Osteoblast (primary cell): ENCODE results near the gene DEPDC1. TPM values are rescaled to one million over a fixed set of nuclear protein-coding genes. Genes with fewer than 3 reads are reported as not detected.
A peak's percentile ranks its signal among the peaks of the same experiment; 100 is the strongest.

Experiments used
- DNase-seq: peaks from one replicate; pipeline ENCODE4 v3.0.0; 2011; ENCODE audit warnings: low spot score, mixed read lengths; ENCODE audit not compliant: insufficient read length; ENCODE audit errors: missing footprints
- H2AFZ ChIP-seq: 2 replicates; pipeline ENCODE4 v1.6.0; 2011; ENCODE audit warnings: mild to moderate bottlenecking, low read length
- H3K27ac ChIP-seq: 2 replicates; pipeline ENCODE4 v1.5.1; 2011; ENCODE audit warnings: mild to moderate bottlenecking, low read depth, low read length, moderate library complexity
- H3K27me3 ChIP-seq: 2 replicates; pipeline ENCODE4 v1.6.0; 2012; ENCODE audit warnings: mild to moderate bottlenecking, control low read depth, inconsistent platforms, low read length, moderate library complexity; ENCODE audit not compliant: insufficient read depth
- H3K36me3 ChIP-seq: 2 replicates; pipeline ENCODE4 v1.5.1; 2011; ENCODE audit warnings: mild to moderate bottlenecking, low read length, control low read depth, moderate library complexity; ENCODE audit not compliant: insufficient read depth
- H3K4me1 ChIP-seq: 2 replicates; pipeline ENCODE4 v1.5.1; 2011; ENCODE audit warnings: mild to moderate bottlenecking, low read length, control low read depth, moderate library complexity; ENCODE audit not compliant: insufficient read depth
- H3K4me2 ChIP-seq: 2 replicates; pipeline ENCODE4 v1.6.0; 2011; ENCODE audit warnings: mild to moderate bottlenecking, low read length; ENCODE audit not compliant: insufficient read depth
- H3K4me3 ChIP-seq: fragments of 200-600 bp; sonication (generic); 3 replicates; pipeline ENCODE4 v1.5.1; 2012; ENCODE audit warnings: mild to moderate bottlenecking, low read length, inconsistent platforms; ENCODE audit not compliant: insufficient read depth
- H3K79me2 ChIP-seq: 2 replicates; pipeline ENCODE4 v1.6.0; 2012; ENCODE audit warnings: mild to moderate bottlenecking, low read length, control low read depth, inconsistent platforms; ENCODE audit not compliant: insufficient read depth
- H3K9me3 ChIP-seq: 2 replicates; pipeline ENCODE4 v1.5.1; 2011; ENCODE audit warnings: low read depth, low read length, control low read depth
- H4K20me1 ChIP-seq: 2 replicates; pipeline ENCODE4 v1.6.0; 2012; ENCODE audit warnings: mild to moderate bottlenecking, low read length, control low read depth; ENCODE audit not compliant: insufficient read depth
- total RNA-seq: library from RNA; depleted of rRNA; stranded (reverse); fragments of >200 nt; gene quantifications from 2 replicates; pipeline ENCODE4 v1.2.3, GENCODE V29; 2012
- TF ChIP-seq, protein P1 (sequence below): IDR thresholded peaks from 2 replicates; pipeline ENCODE4 v1.5.1; 2011; ENCODE audit warnings: mild to moderate bottlenecking, low read depth, low read length, moderate library complexity; ENCODE audit errors: extremely low read depth

DEPDC1 gene
- total RNA-seq, 1 donor: 1.4 TPM

GRCh38 chr1:68490046-68490651, 6.7 kb downstream of the DEPDC1 start:
- Histone ChIP-seq H3K79me2 (peaks cover 34% of the 10 kb centered on the region), H2AFZ (peak overlapping the region; percentile 85)
- TF ChIP-seq, protein P1, sequence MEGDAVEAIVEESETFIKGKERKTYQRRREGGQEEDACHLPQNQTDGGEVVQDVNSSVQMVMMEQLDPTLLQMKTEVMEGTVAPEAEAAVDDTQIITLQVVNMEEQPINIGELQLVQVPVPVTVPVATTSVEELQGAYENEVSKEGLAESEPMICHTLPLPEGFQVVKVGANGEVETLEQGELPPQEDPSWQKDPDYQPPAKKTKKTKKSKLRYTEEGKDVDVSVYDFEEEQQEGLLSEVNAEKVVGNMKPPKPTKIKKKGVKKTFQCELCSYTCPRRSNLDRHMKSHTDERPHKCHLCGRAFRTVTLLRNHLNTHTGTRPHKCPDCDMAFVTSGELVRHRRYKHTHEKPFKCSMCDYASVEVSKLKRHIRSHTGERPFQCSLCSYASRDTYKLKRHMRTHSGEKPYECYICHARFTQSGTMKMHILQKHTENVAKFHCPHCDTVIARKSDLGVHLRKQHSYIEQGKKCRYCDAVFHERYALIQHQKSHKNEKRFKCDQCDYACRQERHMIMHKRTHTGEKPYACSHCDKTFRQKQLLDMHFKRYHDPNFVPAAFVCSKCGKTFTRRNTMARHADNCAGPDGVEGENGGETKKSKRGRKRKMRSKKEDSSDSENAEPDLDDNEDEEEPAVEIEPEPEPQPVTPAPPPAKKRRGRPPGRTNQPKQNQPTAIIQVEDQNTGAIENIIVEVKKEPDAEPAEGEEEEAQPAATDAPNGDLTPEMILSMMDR: no peak

GRCh38 chr1:68485431-68486022, 11.4 kb downstream of the DEPDC1 start:
- TF ChIP-seq, protein P1: peak; percentile 12
- Histone ChIP-seq H3K4me1 (no peaks in the 10 kb centered on the region), H3K4me3 (no peak overlapping the region), H4K20me1 (no peaks in the 10 kb centered on the region), H3K27ac (no peak overlapping the region), H2AFZ (peak overlapping the region; percentile 66), H3K36me3 (peaks cover 12% of the 10 kb centered on the region), H3K9me3 (no peaks in the 10 kb centered on the region), H3K4me2 (no peak overlapping the region), H3K27me3 (no peaks in the 10 kb centered on the region), H3K79me2 (peaks cover 5% of the 10 kb centered on the region)
- no peak for DNase-seq

More at GRCh38 chr1:68490046-68490651, 6.7 kb downstream of the DEPDC1 start:
- Histone ChIP-seq H3K36me3 (peaks cover 12% of the 10 kb centered on the region), H3K4me1 (peaks cover 3% of the 10 kb centered on the region), H3K4me3 (no peak overlapping the region), H3K4me2 (no peak overlapping the region), H3K27ac (no peak overlapping the region), H3K9me3 (no peaks in the 10 kb centered on the region), H4K20me1 (no peaks in the 10 kb centered on the region), H3K27me3 (no peaks in the 10 kb centered on the region)
- no peak for DNase-seq

DNA sequence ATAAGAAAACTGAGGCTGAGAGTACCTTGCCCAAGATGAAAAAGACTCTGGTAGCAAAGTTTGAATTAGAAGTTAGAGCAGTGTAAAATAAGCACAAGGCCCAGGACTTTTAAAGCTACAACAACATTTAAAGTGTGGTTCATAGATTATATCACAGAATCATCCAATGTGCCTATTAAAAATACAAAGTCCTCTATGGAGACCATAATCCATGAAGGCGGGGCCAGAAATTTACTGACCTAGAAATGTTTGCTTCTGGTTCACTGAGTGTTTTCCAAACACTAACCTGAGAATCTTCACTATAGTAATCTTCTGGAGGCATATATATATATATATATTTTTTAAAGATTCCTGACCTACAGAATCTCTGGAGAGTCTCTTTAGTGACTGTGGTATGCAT, 12.3 kb downstream of the DEPDC1 start:
- H3K4me1 ChIP-seq: no peaks in the 10 kb centered on the region
- H4K20me1 ChIP-seq: no peaks in the 10 kb centered on the region
- H3K79me2 ChIP-seq: no peaks in the 10 kb centered on the region
- peaks cover 10% of the 10 kb centered on the region for H3K36me3 ChIP-seq
- peak overlapping the region; percentile 19 for H2AFZ ChIP-seq
- no peak overlapping the region for H3K27ac ChIP-seq
- H3K4me2 ChIP-seq: no peak overlapping the region
- H3K9me3 ChIP-seq: no peaks in the 10 kb centered on the region
- TF ChIP-seq, protein P1: no peak
- no peaks in the 10 kb centered on the region for H3K27me3 ChIP-seq
- DNase-seq: no peak
- H3K4me3 ChIP-seq: no peak overlapping the region

- Histone ChIP-seq H3K27me3 (no peaks in the 10 kb centered on the region), H3K79me2 (no peaks in the 10 kb centered on the region), H3K4me3 (no peak overlapping the region), H3K4me1 (no peaks in the 10 kb centered on the region), H3K27ac (peak overlapping the region; percentile 13), H3K4me2 (peak overlapping the region; percentile 46), H2AFZ (peak overlapping the region; percentile 77), H3K36me3 (peaks cover 12% of the 10 kb centered on the region), H4K20me1 (no peaks in the 10 kb centered on the region), H3K9me3 (no peaks in the 10 kb centered on the region)
- no peak for DNase-seq
- TF ChIP-seq, protein P1: no peak
These were observed 15.8 kb downstream of the DEPDC1 start for GRCh38 chr1:68481041-68481440.
